Common myeloid progenitor, CD34-positive (primary cell): ENCODE results near the gene HUWE1.

Source experiments
- CTCF ChIA-PET: fragments of 350-600 bp; sonication (Branson Sonifier 250); formaldehyde crosslinking; loops from one replicate; lab custom pipeline; 2021; ENCODE audit warnings: antibody characterized with exemption; lab: Charles Lee
- POLR2A ChIA-PET: fragments of 350-600 bp; sonication (Branson Sonifier 250); formaldehyde crosslinking; loops from one replicate; lab custom pipeline; 2021; ENCODE audit warnings: antibody characterized with exemption; lab: Charles Lee
- DNase-seq, 3 donors: peaks; one replicate each; pipeline versions ENCODE4 v3.0.0 to v3.0.0-alpha.2; 2013
- H3K27ac ChIP-seq, 2 experiments: 1 replicate in 1 of 2; 2 replicates in 1 of 2; pipeline ENCODE4 v1.7.0; 2013; ENCODE audit warnings: inconsistent platforms in 2 of 2, low read length in 2 of 2, mild to moderate bottlenecking in 2 of 2, low read depth in 1 of 2, moderate library complexity in 1 of 2; ENCODE audit not compliant: severe bottlenecking in 2 of 2, insufficient read depth in 1 of 2, poor library complexity in 1 of 2
- H3K27me3 ChIP-seq, 5 experiments: replicated peaks in 2 of 5; 1 replicate in 3 of 5; 2 replicates in 2 of 5; pipeline versions ENCODE4 v1.6.1 to v1.7.0; 2013; ENCODE audit warnings: low read length in 4 of 5, mild to moderate bottlenecking in 2 of 5, moderate library complexity in 2 of 5, inconsistent platforms in 1 of 5; ENCODE audit not compliant: insufficient read depth in 5 of 5, control insufficient read depth in 4 of 5
- H3K36me3 ChIP-seq, 4 experiments: 1 replicate in 2 of 4; 2 replicates in 2 of 4; pipeline versions ENCODE4 v1.6.1 to v1.7.0; 2013; ENCODE audit warnings: low read length in 3 of 4, control low read depth in 1 of 4, mild to moderate bottlenecking in 1 of 4; ENCODE audit not compliant: control insufficient read depth in 4 of 4, insufficient read depth in 4 of 4
- H3K4me1 ChIP-seq, 4 experiments: 1 replicate in 3 of 4; 2 replicates in 1 of 4; pipeline versions ENCODE4 v1.6.1 to v1.7.1; 2013; ENCODE audit warnings: low read length in 3 of 4, mild to moderate bottlenecking in 3 of 4, control low read depth in 1 of 4, inconsistent platforms in 1 of 4, moderate library complexity in 1 of 4; ENCODE audit not compliant: control insufficient read depth in 4 of 4, insufficient read depth in 4 of 4; ENCODE audit errors: control extremely low read depth in 1 of 4
- H3K4me3 ChIP-seq, 7 experiments: 1 replicate in 4 of 7; 2 replicates in 3 of 7; pipeline versions ENCODE4 v1.5.1 to v1.7.0; 2013; ENCODE audit warnings: mild to moderate bottlenecking in 7 of 7, low read length in 6 of 7, moderate library complexity in 6 of 7, inconsistent platforms in 2 of 7, low read depth in 2 of 7, control low read depth in 1 of 7; ENCODE audit not compliant: insufficient read depth in 4 of 7, control insufficient read depth in 1 of 7; ENCODE audit errors: extremely low read depth in 1 of 7
- H3K9me3 ChIP-seq, 5 experiments: 1 replicate in 4 of 5; 2 replicates in 1 of 5; pipeline versions ENCODE4 v1.6.1 to v1.7.1; 2013; ENCODE audit warnings: low read length in 4 of 5, mild to moderate bottlenecking in 2 of 5, inconsistent platforms in 1 of 5, low read depth in 1 of 5, moderate library complexity in 1 of 5; ENCODE audit not compliant: control insufficient read depth in 4 of 5, insufficient read depth in 2 of 5; ENCODE audit errors: control extremely low read depth in 1 of 5
- WGBS: methylation state at CpG from one replicate; pipeline ENCODE4 v1.1.5; 2013; ENCODE audit not compliant: insufficient coverage; 5-methylcytosine and 5-hydroxymethylcytosine counted together

HUWE1 gene

DNA sequence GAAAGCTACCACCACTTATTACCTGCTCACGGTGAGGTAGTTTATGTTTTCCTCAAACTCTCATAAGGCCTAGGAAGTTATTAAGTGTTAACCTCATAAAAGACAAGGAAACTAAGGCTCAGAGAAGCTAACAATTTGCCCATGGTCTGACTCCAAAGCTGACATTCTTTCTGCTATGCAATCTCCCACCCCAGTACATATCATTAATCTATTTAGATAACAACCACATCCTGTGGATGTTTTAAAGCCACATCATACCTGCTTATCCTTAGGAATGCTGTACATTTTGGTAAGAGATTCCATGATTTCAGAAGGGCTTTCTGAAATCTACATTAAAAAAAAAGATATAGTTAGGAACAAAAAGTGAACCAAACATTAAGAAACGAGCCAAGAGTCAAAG lies 55.4 kb downstream of the HUWE1 start:
- POLR2A ChIA-PET = no interaction called here
- Histone ChIP-seq H3K4me3 (no peak overlapping the region), H3K27ac (no peak overlapping the region), H3K4me1 (no peaks in the 10 kb centered on the region), H3K36me3 (peaks cover 8 to 83% (median 38%) of the 10 kb centered on the region in 4 experiments), H3K27me3 (no peaks in the 10 kb centered on the region), H3K9me3 (no peaks in the 10 kb centered on the region)
- DNase-seq = no peak
- WGBS = no CpG with 5 or more reads among the region's 2 CpGs
- CTCF ChIA-PET = interaction anchor here (0.7 kb wide), 1 partner anchor 412 kb away, joined by 4 read pairs; no protein-coding TSS in a partner anchor

DNA sequence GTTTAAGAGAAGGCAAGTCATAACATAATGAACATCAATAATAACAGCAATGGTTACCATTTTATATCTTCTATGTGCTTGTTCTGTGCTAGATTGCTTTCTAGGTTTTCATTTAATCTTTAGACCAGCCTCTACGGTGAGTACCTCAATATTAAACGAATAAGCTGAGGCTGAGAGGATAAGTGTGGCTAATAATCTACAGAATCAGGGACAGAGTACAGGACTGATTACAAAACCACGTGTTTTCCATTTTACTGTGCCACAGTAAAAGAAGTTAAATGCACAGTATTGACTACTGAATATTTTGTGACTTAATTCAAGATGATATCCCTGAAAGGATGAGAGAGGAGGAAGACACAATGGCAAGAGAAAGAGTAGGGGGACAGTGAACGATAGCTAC lies 56.3 kb downstream of the HUWE1 start:
- peaks cover 6 to 81% (median 36%) of the 10 kb centered on the region in 4 experiments for H3K36me3 ChIP-seq
- no peaks in the 10 kb centered on the region for H3K9me3 ChIP-seq
- POLR2A ChIA-PET = no interaction called here
- WGBS = 90% methylated on average over 3 of the region's 4 CpGs
- H3K4me3 ChIP-seq = no peak overlapping the region
- CTCF ChIA-PET = no interaction called here
- H3K4me1 ChIP-seq = no peaks in the 10 kb centered on the region
- H3K27me3 ChIP-seq = no peaks in the 10 kb centered on the region
- DNase-seq = no peak
- H3K27ac ChIP-seq = no peak overlapping the region

DNA sequence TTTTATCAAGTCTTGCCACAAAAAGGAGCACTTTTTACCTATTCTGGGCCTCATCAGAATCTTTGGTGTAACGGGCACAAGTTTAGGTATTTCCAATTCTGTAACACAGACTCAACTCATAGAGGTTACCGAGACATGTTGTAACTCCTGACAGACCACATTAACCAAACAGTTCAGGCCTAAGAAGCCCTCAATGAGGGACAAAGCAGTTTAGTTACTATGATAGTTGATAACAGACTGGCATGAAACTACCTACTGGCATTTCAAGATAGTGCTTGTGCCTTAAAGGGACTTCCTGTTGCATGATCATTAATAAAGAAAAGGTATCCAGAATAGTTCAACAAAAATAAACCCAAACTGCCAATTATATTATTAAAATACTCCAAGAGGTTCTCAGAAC lies 64.1 kb downstream of the HUWE1 start:
- H3K4me1 ChIP-seq = no peaks in the 10 kb centered on the region
- H3K27me3 ChIP-seq = peaks cover 0 to 2% (median 0%) of the 10 kb centered on the region in 5 experiments
- H3K4me3 ChIP-seq = no peak overlapping the region
- POLR2A ChIA-PET = no interaction called here
- 89% methylated on average over 1 of the region's 2 CpGs for WGBS
- H3K36me3 ChIP-seq = peaks cover 9 to 73% (median 32%) of the 10 kb centered on the region in 4 experiments
- no peaks in the 10 kb centered on the region for H3K9me3 ChIP-seq
- CTCF ChIA-PET = no interaction called here
- H3K27ac ChIP-seq = peak overlapping the region in 1 of 2 experiments; percentile 60
- DNase-seq = peak; percentile 0 to 28 (median 4)

DNA sequence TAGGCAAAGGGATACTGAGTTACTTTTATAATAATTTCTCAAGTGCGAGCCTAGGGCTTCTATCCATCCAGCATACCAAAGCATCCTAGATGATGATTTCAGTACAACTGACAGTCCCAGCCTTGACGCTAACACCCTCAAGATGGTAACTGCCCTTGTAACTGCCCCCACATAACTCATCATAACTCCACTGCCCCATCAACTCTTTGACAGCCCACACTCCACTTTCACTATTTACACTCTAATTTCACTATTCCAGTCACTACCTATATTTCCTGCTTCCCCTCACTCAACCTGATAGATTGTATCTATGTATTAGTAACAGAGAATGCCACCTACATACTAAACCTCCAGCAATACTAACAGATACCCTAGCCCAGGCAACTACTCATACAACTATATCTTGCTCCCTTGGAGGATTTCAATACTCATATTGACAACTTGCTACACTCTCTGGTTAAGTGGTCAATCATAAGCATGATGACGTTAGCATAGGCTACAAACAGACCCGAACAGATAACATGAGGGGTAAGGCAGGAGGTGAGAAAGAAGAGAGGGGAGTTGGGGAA lies 65.0 kb downstream of the HUWE1 start:
- WGBS = 69% methylated on average over 4 of the region's 4 CpGs
- Histone ChIP-seq H3K27me3 (peaks cover 0 to 2% (median 0%) of the 10 kb centered on the region in 5 experiments), H3K4me1 (no peaks in the 10 kb centered on the region), H3K36me3 (peaks cover 6 to 75% (median 35%) of the 10 kb centered on the region in 4 experiments), H3K9me3 (no peaks in the 10 kb centered on the region), H3K27ac (no peak overlapping the region), H3K4me3 (no peak overlapping the region)
- DNase-seq = no peak
- CTCF ChIA-PET = no interaction called here
- POLR2A ChIA-PET = no interaction called here

DNA sequence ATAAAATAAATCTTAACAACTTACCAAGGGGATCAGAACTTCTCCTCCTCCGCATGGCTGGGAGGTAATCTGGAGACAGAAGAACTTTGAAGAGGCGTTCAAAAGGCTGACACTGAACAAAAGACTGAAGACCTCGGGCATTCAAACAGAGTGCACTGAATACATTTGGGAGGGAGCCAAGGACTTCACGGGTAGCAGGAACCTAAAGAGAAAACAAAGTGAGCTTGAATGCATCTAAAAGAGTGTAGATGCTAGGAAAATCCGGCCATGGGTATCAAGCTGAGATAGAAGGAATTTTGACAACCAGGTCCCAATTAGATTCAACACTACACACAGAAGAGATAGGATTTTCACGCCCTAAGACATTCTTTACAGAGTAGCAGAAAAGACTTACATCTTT lies 69.6 kb downstream of the HUWE1 start:
- no peak overlapping the region for H3K4me3 ChIP-seq
- H3K27ac ChIP-seq = no peak overlapping the region
- H3K36me3 ChIP-seq = peaks cover 5 to 75% (median 39%) of the 10 kb centered on the region in 4 experiments
- peaks cover 0 to 4% (median 0%) of the 10 kb centered on the region in 5 experiments for H3K27me3 ChIP-seq
- no peaks in the 10 kb centered on the region for H3K4me1 ChIP-seq
- no peaks in the 10 kb centered on the region for H3K9me3 ChIP-seq
- no peak for DNase-seq
- ChIA-PET CTCF (no interaction called here), POLR2A (no interaction called here)
- WGBS = 89% methylated on average over 5 of the region's 6 CpGs

DNA sequence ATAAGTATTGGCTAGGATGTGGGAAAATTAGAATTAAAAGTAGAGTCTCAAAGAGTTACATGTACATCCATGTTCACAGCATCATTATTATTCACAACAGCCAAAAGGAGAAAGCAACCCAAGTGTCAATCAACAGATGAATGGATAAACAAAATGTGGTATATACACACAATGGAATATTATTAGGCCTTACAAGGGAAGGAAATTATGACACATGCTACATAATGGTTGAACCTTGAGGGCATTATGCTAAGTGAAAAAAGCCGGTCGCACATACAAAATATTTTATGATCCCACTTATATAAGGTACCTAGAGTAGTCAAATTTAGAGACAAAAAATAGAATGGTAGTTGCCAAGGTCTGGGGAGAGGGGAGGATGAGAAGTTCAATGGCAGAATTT lies 80.1 kb downstream of the HUWE1 start:
- no CpG with 5 or more reads among the region's 2 CpGs for WGBS
- Histone ChIP-seq H3K27me3 (peaks cover 0 to 3% (median 0%) of the 10 kb centered on the region in 5 experiments), H3K27ac (no peak overlapping the region), H3K4me3 (no peak overlapping the region), H3K9me3 (no peaks in the 10 kb centered on the region), H3K4me1 (no peaks in the 10 kb centered on the region), H3K36me3 (peaks cover 6 to 62% (median 31%) of the 10 kb centered on the region in 4 experiments)
- ChIA-PET CTCF (no interaction called here), POLR2A (no interaction called here)
- DNase-seq = no peak

DNA sequence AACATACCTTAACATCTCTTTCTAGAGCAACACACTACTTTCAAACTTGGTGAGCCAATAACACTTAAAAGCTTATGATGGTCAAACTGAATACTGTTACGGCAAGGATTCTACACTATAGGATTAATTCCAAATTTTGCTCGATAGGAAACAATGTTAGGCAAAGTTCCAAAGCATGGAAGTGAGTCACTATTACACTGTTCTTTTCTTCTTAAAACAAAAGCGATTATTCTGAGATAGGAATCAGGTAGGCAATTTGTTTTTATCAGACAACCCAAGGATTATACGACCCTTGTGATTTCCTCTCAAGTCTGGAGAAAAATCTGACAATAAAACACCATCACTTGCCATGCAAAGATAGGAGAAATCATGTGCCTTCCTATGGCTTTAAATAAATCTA lies 81.5 kb downstream of the HUWE1 start:
- Histone ChIP-seq H3K9me3 (no peaks in the 10 kb centered on the region), H3K4me3 (no peak overlapping the region), H3K4me1 (no peaks in the 10 kb centered on the region), H3K27ac (no peak overlapping the region), H3K36me3 (peaks cover 2 to 67% (median 29%) of the 10 kb centered on the region in 4 experiments), H3K27me3 (peaks cover 0 to 2% (median 0%) of the 10 kb centered on the region in 5 experiments)
- CTCF ChIA-PET = no interaction called here
- DNase-seq = no peak
- WGBS = 83% methylated on average over 4 of the region's 4 CpGs
- POLR2A ChIA-PET = no interaction called here
